Fibroblast of pulmonary artery (primary cell): ENCODE results near the gene CCL7.

ENCODE experiments used
- DNase-seq: peaks from one replicate; pipeline ENCODE4 v3.0.0-alpha.2; 2010; ENCODE audit warnings: low read depth
- H3K4me3 ChIP-seq: replicated peaks from 2 replicates; pipeline ENCODE4 v1.5.1; 2011; ENCODE audit warnings: low read depth, mild to moderate bottlenecking, control low read depth, low read length, moderate library complexity
- CTCF ChIP-seq: IDR thresholded peaks from 2 replicates; pipeline ENCODE4 v1.5.1; 2011; ENCODE audit warnings: mild to moderate bottlenecking, control low read depth, low read length, inconsistent platforms; ENCODE audit errors: missing control alignments

The CCL7 gene

GRCh38 chr17:34269969-34270368, at the start of gene CCL7:
TSS of gene CCL7 (plus strand) at chr17:34270221. CDS start at chr17:34270291, 70 bp downstream.
- peak; percentile 75 for DNase-seq
- H3K4me3 ChIP-seq: no peak within 1 kb of the TSS
- no peak for TF ChIP-seq CTCF

DNA sequence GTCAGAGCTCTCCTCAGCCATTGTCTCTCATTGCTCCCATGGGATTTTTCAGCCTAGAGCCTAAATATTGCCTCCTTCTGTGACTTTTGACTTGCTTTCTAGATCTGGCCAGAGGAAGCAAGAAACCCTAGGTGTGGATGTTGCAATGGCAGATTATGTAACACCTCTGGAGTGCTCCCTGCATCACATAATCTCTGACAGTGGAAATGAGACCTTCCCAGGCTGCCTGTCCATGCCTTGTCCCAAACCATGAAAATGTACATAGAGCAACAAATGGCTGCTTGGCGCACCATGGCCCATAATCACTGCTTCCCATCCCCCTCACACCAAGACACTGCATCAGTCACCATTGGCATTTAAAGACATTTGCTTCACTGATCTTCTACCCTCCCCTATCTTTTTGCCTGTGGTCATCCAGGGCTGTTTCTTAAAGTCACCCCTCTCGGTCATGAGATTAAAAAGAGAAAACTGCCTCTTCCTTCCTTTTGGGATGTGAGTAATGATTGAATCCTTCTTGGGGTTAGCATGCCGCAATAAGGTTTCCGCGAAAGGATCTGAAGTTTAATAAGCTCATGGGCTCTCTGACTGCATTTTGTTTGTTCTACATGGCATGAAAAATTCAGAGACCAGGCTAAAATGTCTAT, 49.1 kb upstream of the CCL7 start:
- H3K4me3 ChIP-seq: no peak overlapping the region
- peak; percentile 55 for DNase-seq
- TF ChIP-seq CTCF: no peak

DNA sequence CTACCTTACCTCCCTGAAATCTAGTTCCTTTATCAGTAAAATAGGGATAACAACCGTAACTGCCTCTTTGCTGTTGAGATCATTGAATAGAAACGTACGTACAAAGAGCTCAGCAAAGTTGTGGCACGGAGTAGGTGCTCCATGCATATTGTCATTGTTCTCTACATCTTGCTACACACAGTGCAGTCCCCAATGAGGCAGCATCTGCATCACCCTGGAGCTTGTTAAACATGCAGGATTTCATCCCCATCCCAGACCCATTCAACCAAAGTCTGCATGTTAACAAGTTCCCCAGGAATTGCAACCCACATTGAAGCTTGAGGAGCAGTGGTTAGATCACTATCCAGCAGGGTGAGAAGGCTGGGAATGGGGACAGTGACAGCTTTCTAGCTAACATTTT, 48.6 kb upstream of the CCL7 start:
- no peak overlapping the region for H3K4me3 ChIP-seq
- no peak for TF ChIP-seq CTCF
- DNase-seq: no peak

GRCh38 chr17:34222722-34223497, 47.1 kb upstream of the CCL7 start:
- no peak for DNase-seq
- no peak overlapping the region for H3K4me3 ChIP-seq
- TF ChIP-seq CTCF: no peak

- no peak for TF ChIP-seq CTCF
- no peak overlapping the region for H3K4me3 ChIP-seq
- DNase-seq: no peak
Measured at GRCh38 chr17:34225046-34225445, 45.0 kb upstream of the CCL7 start.

DNA sequence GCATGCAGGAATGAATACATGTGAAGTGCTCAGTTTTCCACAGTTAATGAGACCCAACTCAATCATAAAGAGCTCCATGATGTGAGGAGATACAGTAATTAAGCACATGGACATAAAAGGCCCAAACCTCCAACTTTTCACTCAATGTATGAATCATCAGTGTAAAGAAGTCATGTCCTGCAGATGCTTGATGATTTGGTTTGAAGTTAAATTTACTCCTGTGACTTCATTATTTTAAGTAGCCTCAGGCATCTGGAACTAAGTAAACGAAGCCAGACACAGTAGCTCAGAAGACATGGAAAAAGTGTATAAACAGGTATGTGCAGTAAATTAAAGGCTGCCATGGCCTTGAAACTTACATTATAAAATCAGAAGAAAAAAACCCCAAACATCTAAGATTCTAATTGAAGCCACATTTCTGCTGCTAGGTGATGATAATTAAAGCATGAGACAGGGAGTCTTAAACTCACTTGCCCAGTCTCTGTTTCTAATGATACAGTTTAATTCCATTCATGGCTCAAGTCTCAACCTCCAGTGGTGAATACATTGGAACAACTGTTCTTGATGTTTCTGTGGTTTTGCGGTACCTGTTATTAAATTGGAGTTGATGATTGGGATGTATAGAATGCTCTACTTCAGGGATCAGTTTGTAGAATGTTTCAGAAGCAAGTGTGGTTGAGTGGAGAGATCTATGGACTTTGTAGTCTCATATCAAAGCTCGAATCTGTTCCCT, 43.8 kb upstream of the CCL7 start:
- DNase-seq: no peak
- no peak for TF ChIP-seq CTCF
- no peak overlapping the region for H3K4me3 ChIP-seq
